ENCODE results near the gene NSUN5.

NSUN5 gene

DNA sequence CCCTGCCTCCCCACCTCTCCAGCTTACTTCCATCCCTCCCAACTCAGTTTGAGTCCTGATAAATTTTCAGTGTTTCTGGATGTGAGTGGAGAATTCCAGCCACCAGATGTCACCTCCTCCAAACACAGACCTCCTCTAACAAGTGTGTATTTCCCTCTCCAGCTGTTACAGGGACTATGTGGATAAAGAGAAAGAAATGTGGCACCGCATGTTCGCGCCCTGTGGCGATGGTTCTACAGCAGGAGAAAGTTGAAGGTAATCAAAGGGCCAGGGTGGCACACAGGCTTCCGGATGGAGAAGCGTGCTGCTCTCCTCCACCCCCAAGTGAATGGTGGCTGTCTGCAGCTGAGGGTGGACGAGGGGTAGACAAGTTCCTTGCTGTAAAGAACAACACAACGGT is 34.0 kb upstream of the NSUN5 start:
- H3K4me3 ChIP-seq (ENCODE audit: control insufficient read depth, low read depth, low read length), result no peak overlapping the region; the same call in 1 of the 2 replicates
- no peak for DNase-seq (ENCODE audit: low read depth)
- peak; percentile 70 for TF ChIP-seq CTCF (IDR thresholded peaks at IDR 0.05; ENCODE audit: control insufficient read depth, insufficient read depth, low read depth, low read length, missing control alignments)

GRCh38 chr7:73341877-73342276 is 33.3 kb upstream of the NSUN5 start:
- no peak for TF ChIP-seq CTCF (IDR thresholded peaks at IDR 0.05; ENCODE audit: control insufficient read depth, insufficient read depth, low read depth, low read length, missing control alignments)
- DNase-seq (ENCODE audit: low read depth), result no peak

DNA sequence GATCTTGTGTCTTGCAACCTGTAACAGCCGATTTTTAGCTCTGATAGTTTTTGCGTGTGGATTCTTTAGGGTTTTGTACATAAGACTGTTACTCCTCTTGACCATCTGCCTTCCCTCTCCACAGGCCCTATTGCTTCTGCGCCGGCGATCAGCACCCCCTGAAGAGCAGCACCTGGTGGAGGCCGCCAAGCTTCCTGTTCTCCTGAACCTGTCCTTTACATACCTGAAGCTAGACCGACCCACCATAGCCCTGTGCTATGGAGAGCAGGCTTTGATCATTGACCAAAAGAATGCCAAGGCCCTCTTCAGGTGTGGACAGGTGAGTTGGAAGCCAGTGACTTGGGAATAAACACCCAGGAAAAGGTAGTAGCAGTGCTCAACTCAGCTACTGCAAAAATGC is 31.9 kb upstream of the NSUN5 start:
- no peak for TF ChIP-seq CTCF (IDR thresholded peaks at IDR 0.05; ENCODE audit: control insufficient read depth, insufficient read depth, low read depth, low read length, missing control alignments)
- H3K4me3 ChIP-seq (ENCODE audit: control insufficient read depth, low read depth, low read length), result no peak overlapping the region
- no peak for DNase-seq (ENCODE audit: low read depth)

More at GRCh38 chr7:73341877-73342276, 33.3 kb upstream of the NSUN5 start:
- no peak overlapping the region for H3K4me3 ChIP-seq (ENCODE audit: control insufficient read depth, low read depth, low read length)

- DNase-seq (ENCODE audit: low read depth), result no peak
- no peak overlapping the region for H3K4me3 ChIP-seq (ENCODE audit: control insufficient read depth, low read depth, low read length)
- no peak for TF ChIP-seq CTCF (IDR thresholded peaks at IDR 0.05; ENCODE audit: control insufficient read depth, insufficient read depth, low read depth, low read length, missing control alignments)
Observed at GRCh38 chr7:73338321-73338720, 29.7 kb upstream of the NSUN5 start.

GRCh38 chr7:73332447-73332846 is 23.8 kb upstream of the NSUN5 start:
- TF ChIP-seq CTCF (IDR thresholded peaks at IDR 0.05; ENCODE audit: control insufficient read depth, insufficient read depth, low read depth, low read length, missing control alignments), result no peak
- no peak for DNase-seq (ENCODE audit: low read depth)
- no peak overlapping the region for H3K4me3 ChIP-seq (ENCODE audit: control insufficient read depth, low read depth, low read length)

DNA sequence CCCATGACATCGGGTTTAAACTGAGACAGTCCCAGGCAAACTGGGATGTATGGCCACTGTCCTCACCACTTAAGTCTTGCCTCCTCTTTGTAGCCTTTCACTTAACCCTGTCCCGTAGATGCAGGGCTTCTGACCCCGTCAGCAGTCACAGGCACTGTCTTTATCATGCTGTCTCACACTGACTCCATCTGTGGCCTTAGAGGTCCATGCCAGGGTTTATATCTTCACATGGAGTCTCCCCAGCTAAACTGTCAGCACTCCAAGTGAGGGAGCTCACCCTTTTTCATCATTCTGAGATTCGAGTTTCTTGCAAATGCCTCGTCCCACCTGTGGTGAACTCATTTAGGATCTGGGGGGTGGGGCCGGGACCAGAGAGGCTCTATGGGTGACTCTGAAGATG is 22.1 kb upstream of the NSUN5 start:
- DNase-seq (ENCODE audit: low read depth), result no peak
- no peak for TF ChIP-seq CTCF (IDR thresholded peaks at IDR 0.05; ENCODE audit: control insufficient read depth, insufficient read depth, low read depth, low read length, missing control alignments)
- H3K4me3 ChIP-seq (ENCODE audit: control insufficient read depth, low read depth, low read length), result no peak overlapping the region

Measured in AG09309 (cell line).